Ascending aorta (tissue), 2 donors: ENCODE measurements around the gene ASAP3. TPM values are rescaled to one million over a fixed set of nuclear protein-coding genes. Genes with fewer than 3 reads are reported as not detected.

Experiments used
- DNase-seq, 2 donors: peaks; one replicate each; pipeline ENCODE4 v3.0.0-alpha.2; 2019; ENCODE audit warnings: low spot score in 2 of 2
- H3K27ac ChIP-seq, 2 donors: fragments of 200-600 bp; sonication (generic); one replicate each; pipeline ENCODE4 v1.5.1; 2016 to 2017; ENCODE audit warnings: mild to moderate bottlenecking in 1 of 2
- H3K27me3 ChIP-seq: fragments of 200-600 bp; sonication (generic); one replicate; pipeline ENCODE4 v1.5.1; 2017
- H3K36me3 ChIP-seq, 2 donors: fragments of 200-600 bp; sonication (generic); one replicate each; pipeline ENCODE4 v1.5.1; 2016
- H3K4me1 ChIP-seq, 2 donors: fragments of 200-600 bp; sonication (generic); one replicate each; pipeline ENCODE4 v1.5.1; 2016 to 2017; ENCODE audit warnings: mild to moderate bottlenecking in 1 of 2
- H3K4me3 ChIP-seq, 2 donors: fragments of 200-600 bp; sonication (generic); one replicate each; pipeline ENCODE4 v1.5.1; 2016 to 2017; ENCODE audit warnings: mild to moderate bottlenecking in 1 of 2
- H3K9me3 ChIP-seq, 2 donors: fragments of 200-600 bp; sonication (generic); one replicate each; pipeline ENCODE4 v1.5.1; 2016
- intact Hi-C: fragments of 100-400 bp; cut with DNase I; formaldehyde crosslinking; loops from one replicate; pipeline ENCODE4 v1.15.1; 2023
- total RNA-seq: library from RNA; depleted of rRNA; stranded (reverse); fragments of >200 nt; gene quantifications from one replicate; pipeline ENCODE4 v1.1.0, GENCODE V29; 2016
- TF ChIP-seq, protein P1 (sequence below), 3 experiments: fragments of 200-600 bp in 2 of 3; fragments of 450-650 bp in 1 of 3; sonication (generic) in 2 of 3; IDR thresholded peaks; one replicate each; pipeline ENCODE4 v1.5.1; 2016 to 2019; ENCODE audit warnings: antibody characterized with exemption in 3 of 3, mild to moderate bottlenecking in 1 of 3, moderate library complexity in 1 of 3

The ASAP3 gene
- total RNA-seq, 1 donor from 2014 or later: 125 TPM

DNA sequence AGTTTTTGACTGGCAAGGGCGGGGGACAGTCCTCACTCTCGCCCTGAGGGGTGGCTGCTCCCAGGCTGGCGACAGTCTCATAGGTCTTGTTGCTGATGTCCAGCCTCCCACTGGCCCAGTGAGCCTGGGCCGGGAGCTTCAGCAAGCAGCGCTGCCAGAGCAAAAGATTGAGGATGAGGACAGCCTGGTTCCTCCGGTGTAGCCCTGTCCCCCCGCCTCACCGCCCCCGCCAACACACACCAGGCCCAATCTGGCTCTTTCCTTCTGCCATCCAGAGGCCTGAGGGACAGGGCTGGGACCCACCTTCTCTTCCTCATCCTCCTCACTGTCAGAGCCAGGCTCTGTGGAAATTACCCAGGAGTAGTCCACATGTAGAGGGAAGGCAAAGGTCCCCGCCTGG lies 50.9 kb downstream of the ASAP3 start:
- H3K27me3 ChIP-seq: no peaks in the 10 kb centered on the region
- no peak for DNase-seq
- peaks cover 52 to 64% of the 10 kb centered on the region in 2 donors for H3K36me3 ChIP-seq
- intact Hi-C loops: no loop called here
- H3K4me1 ChIP-seq: no peaks in the 10 kb centered on the region
- H3K27ac ChIP-seq: no peak overlapping the region
- no peaks in the 10 kb centered on the region for H3K9me3 ChIP-seq
- TF ChIP-seq, protein P1, sequence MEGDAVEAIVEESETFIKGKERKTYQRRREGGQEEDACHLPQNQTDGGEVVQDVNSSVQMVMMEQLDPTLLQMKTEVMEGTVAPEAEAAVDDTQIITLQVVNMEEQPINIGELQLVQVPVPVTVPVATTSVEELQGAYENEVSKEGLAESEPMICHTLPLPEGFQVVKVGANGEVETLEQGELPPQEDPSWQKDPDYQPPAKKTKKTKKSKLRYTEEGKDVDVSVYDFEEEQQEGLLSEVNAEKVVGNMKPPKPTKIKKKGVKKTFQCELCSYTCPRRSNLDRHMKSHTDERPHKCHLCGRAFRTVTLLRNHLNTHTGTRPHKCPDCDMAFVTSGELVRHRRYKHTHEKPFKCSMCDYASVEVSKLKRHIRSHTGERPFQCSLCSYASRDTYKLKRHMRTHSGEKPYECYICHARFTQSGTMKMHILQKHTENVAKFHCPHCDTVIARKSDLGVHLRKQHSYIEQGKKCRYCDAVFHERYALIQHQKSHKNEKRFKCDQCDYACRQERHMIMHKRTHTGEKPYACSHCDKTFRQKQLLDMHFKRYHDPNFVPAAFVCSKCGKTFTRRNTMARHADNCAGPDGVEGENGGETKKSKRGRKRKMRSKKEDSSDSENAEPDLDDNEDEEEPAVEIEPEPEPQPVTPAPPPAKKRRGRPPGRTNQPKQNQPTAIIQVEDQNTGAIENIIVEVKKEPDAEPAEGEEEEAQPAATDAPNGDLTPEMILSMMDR (IDR thresholded peaks at IDR 0.05): no peak
- H3K4me3 ChIP-seq: no peak overlapping the region

DNA sequence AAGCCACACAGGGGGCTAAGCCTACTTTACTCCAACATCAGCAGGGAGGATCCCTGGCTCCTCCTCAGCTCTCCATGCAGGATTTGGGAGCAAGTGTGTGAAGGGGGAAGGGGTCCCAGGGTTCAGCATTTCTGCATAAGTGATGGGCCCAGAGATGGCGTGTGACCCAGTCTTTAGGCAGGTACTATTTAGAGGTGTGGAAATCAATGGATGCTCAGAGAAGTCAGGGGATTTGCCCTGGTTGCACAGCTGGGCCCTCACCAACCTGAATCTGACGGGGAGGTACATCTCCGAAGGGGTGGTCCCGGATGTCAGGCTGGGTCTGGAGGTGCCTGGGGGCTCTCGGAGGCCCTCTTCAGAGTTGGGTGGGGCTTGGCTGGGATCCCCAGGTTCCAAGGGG lies 52.5 kb downstream of the ASAP3 start:
- TF ChIP-seq, protein P1 (IDR thresholded peaks at IDR 0.05): no peak
- H3K9me3 ChIP-seq: no peaks in the 10 kb centered on the region
- no peak for DNase-seq
- H3K27me3 ChIP-seq: no peaks in the 10 kb centered on the region
- peaks cover 37 to 58% of the 10 kb centered on the region in 2 donors for H3K36me3 ChIP-seq
- intact Hi-C loops: no loop called here
- no peak overlapping the region for H3K4me3 ChIP-seq
- H3K27ac ChIP-seq: no peak overlapping the region
- no peaks in the 10 kb centered on the region for H3K4me1 ChIP-seq

DNA sequence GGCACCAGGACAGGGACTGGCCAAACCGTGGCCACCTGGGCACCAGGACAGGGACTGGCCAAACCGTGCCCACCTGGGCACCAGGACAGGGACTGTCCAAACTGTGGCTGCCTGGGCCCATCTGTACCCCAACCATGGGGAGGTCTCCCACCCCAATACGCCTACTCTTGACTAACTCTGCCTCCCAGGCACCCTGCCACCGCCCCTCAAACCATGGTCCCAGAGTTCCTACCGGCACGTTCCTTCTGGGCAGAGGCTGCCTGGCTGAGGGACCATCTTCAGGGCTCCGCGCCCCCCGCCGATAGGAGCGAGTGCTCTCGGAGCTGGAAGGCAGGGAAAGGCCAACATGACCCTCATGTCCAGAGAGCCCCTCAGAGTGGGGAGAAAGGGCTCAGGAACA lies 53.2 kb downstream of the ASAP3 start:
- Histone ChIP-seq H3K9me3 (no peaks in the 10 kb centered on the region), H3K27me3 (no peaks in the 10 kb centered on the region), H3K27ac (no peak overlapping the region), H3K4me1 (no peaks in the 10 kb centered on the region), H3K4me3 (no peak overlapping the region), H3K36me3 (peaks cover 32 to 54% of the 10 kb centered on the region in 2 donors)
- TF ChIP-seq, protein P1 (IDR thresholded peaks at IDR 0.05): no peak
- no peak for DNase-seq
- intact Hi-C loops: no loop called here

- peaks cover 0 to 10% of the 10 kb centered on the region in 2 donors for H3K4me1 ChIP-seq
- intact Hi-C loops: no loop called here
- H3K4me3 ChIP-seq: no peak overlapping the region
- DNase-seq: no peak
- no peak overlapping the region for H3K27ac ChIP-seq
- H3K27me3 ChIP-seq: no peaks in the 10 kb centered on the region
- peaks cover 27 to 30% of the 10 kb centered on the region in 2 donors for H3K36me3 ChIP-seq
- H3K9me3 ChIP-seq: no peaks in the 10 kb centered on the region
- TF ChIP-seq, protein P1 (IDR thresholded peaks at IDR 0.05): no peak
These were observed 55.7 kb downstream of the ASAP3 start for GRCh38 chr1:23428136-23428905.

DNA sequence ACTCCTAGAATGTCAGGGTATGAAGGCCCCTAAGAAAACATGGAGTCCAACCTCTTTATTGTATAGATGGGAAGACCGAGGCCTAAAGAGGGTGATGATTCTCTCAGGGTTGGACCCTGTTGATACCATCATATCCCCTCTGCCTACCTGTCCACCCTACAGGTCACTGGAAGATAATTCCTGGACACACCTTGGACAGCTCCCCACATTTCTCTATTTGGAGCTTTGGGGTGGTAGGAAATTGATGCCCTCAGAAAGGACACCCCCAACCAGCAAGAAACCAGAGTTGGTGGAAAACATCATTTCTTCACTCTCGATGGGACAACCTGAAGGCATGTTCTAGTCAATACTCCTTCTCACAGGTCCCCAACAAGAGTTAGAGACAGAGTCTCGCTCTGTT lies 56.4 kb downstream of the ASAP3 start:
- Histone ChIP-seq H3K27ac (no peak overlapping the region), H3K9me3 (no peaks in the 10 kb centered on the region), H3K4me1 (peaks cover 0 to 15% of the 10 kb centered on the region in 2 donors), H3K36me3 (peaks cover 21 to 22% of the 10 kb centered on the region in 2 donors), H3K27me3 (no peaks in the 10 kb centered on the region), H3K4me3 (no peak overlapping the region)
- TF ChIP-seq, protein P1 (IDR thresholded peaks at IDR 0.05): no peak
- intact Hi-C loops: no loop called here
- no peak for DNase-seq
